ENCODE measurements around the gene ASCC3. TPM values are rescaled to one million over a fixed set of nuclear protein-coding genes. Genes with fewer than 3 reads are reported as not detected.

Gene ASCC3
- total and polyA plus RNA-seq, 2 donors (not counting 3 experiments of a cell fraction or from before 2014, with no cell fraction given), result 15.7 to 57.2 TPM

- Histone ChIP-seq H3K9me3 (replicated peaks; ENCODE audit: control insufficient read depth, insufficient read depth, low read length) (no peaks in the 10 kb centered on the region), H3K27ac (ENCODE audit: insufficient read depth, low read depth, low read length) (no peak overlapping the region), H3K4me2 (ENCODE audit: insufficient read depth, low read length) (no peak overlapping the region), H3K79me2 (ENCODE audit: control insufficient read depth, insufficient read depth, low read length) (peaks cover 26% of the 10 kb centered on the region), H3K36me3 (ENCODE audit: control insufficient read depth in 2 of 2, extremely low read depth in 1 of 2, insufficient read depth in 2 of 2, low read length in 2 of 2) (peaks cover 0 to 13% of the 10 kb centered on the region in 2 experiments), H3K9ac (replicated peaks; ENCODE audit: extremely low read depth, insufficient read depth, low read length) (no peak overlapping the region), H3K9me1 (replicated peaks; ENCODE audit: control insufficient read depth, extremely low read depth, insufficient read depth, low read length) (no peaks in the 10 kb centered on the region), H3K27me3 (ENCODE audit: control insufficient read depth in 2 of 2, insufficient read depth in 2 of 2, low read length in 2 of 2) (no peaks in the 10 kb centered on the region), H3K4me3 (replicated peaks in 1 of 3; ENCODE audit: insufficient read depth in 1 of 3, low read depth in 1 of 3, low read length in 3 of 3) (no peak overlapping the region), H3K4me1 (ENCODE audit: control insufficient read depth, extremely low read depth, insufficient read depth, low read length) (no peaks in the 10 kb centered on the region), H4K20me1 (replicated peaks; ENCODE audit: control insufficient read depth, extremely low read depth, insufficient read depth, low read length) (peaks cover 4% of the 10 kb centered on the region), H2AFZ (ENCODE audit: low read depth, low read length) (no peak overlapping the region)
- no peak for TF ChIP-seq JUN (IDR thresholded peaks at IDR 0.05; ENCODE audit: borderline replicate concordance, insufficient read depth, insufficient read length, low read depth)
- no peak for TF ChIP-seq EZH2 (IDR thresholded peaks at IDR 0.05; ENCODE audit: borderline replicate concordance, low read depth, low read length, severe bottlenecking)
- no peak for TF ChIP-seq GATA2 (IDR thresholded peaks at IDR 0.05; ENCODE audit: insufficient read depth, insufficient read length, low read depth, low read length)
- DNase-seq (ENCODE audit: low read depth, low spot score) (no peak), FAIRE-seq (no peak)
- intact Hi-C loops (cut with micrococcal nuclease), result no loop called here
- dilution Hi-C loops (cut with MboI; ENCODE audit: extremely low pct_ligation_motif_present, low sequenced_read_pairs), result no loop called here
- BruUV-seq (replicated peaks), result no TSS peak
- CTCF ChIA-PET, result no interaction called here
- POLR2A ChIA-PET, result no interaction called here
These were observed 15.6 kb downstream of the ASCC3 start for GRCh38 chr6:100865525-100865924.

- DNase-seq (ENCODE audit: low read depth, low spot score) (no peak), FAIRE-seq (no peak)
- Histone ChIP-seq H3K9me3 (replicated peaks; ENCODE audit: control insufficient read depth, insufficient read depth, low read length) (no peaks in the 10 kb centered on the region), H3K9me1 (replicated peaks; ENCODE audit: control insufficient read depth, extremely low read depth, insufficient read depth, low read length) (no peaks in the 10 kb centered on the region), H3K4me2 (ENCODE audit: insufficient read depth, low read length) (no peak overlapping the region), H3K4me3 (replicated peaks in 1 of 3; ENCODE audit: insufficient read depth in 1 of 3, low read depth in 1 of 3, low read length in 3 of 3) (no peak overlapping the region), H3K79me2 (ENCODE audit: control insufficient read depth, insufficient read depth, low read length) (peaks cover 9% of the 10 kb centered on the region), H2AFZ (ENCODE audit: low read depth, low read length) (no peak overlapping the region), H3K4me1 (ENCODE audit: control insufficient read depth, extremely low read depth, insufficient read depth, low read length) (no peaks in the 10 kb centered on the region), H4K20me1 (replicated peaks; ENCODE audit: control insufficient read depth, extremely low read depth, insufficient read depth, low read length) (peaks cover 2% of the 10 kb centered on the region), H3K36me3 (ENCODE audit: control insufficient read depth in 2 of 2, extremely low read depth in 1 of 2, insufficient read depth in 2 of 2, low read length in 2 of 2) (peaks cover 0 to 8% of the 10 kb centered on the region in 2 experiments), H3K9ac (replicated peaks; ENCODE audit: extremely low read depth, insufficient read depth, low read length) (no peak overlapping the region), H3K27me3 (ENCODE audit: control insufficient read depth in 2 of 2, insufficient read depth in 2 of 2, low read length in 2 of 2) (no peaks in the 10 kb centered on the region), H3K27ac (ENCODE audit: insufficient read depth, low read depth, low read length) (no peak overlapping the region)
- TF ChIP-seq MAX (IDR thresholded peaks at IDR 0.05; ENCODE audit: insufficient read depth, insufficient read length) (no peak), POLR2A (IDR thresholded peaks at IDR 0.05; ENCODE audit: low read depth, low read length) (no peak), EZH2 (IDR thresholded peaks at IDR 0.05; ENCODE audit: borderline replicate concordance, low read depth, low read length, severe bottlenecking) (no peak), POLR2AphosphoS5 (IDR thresholded peaks at IDR 0.05; ENCODE audit: insufficient read depth, low read depth, low read length) (no peak), FOS (IDR thresholded peaks at IDR 0.05; ENCODE audit: borderline replicate concordance, insufficient read depth, low read length) (no peak), JUN (IDR thresholded peaks at IDR 0.05; ENCODE audit: borderline replicate concordance, insufficient read depth, insufficient read length, low read depth) (no peak), GATA2 (IDR thresholded peaks at IDR 0.05; ENCODE audit: insufficient read depth, insufficient read length, low read depth, low read length) (no peak), MYC (IDR thresholded peaks at IDR 0.05; ENCODE audit: low read depth, low read length) (no peak)
- TF ChIP-seq, protein P1, sequence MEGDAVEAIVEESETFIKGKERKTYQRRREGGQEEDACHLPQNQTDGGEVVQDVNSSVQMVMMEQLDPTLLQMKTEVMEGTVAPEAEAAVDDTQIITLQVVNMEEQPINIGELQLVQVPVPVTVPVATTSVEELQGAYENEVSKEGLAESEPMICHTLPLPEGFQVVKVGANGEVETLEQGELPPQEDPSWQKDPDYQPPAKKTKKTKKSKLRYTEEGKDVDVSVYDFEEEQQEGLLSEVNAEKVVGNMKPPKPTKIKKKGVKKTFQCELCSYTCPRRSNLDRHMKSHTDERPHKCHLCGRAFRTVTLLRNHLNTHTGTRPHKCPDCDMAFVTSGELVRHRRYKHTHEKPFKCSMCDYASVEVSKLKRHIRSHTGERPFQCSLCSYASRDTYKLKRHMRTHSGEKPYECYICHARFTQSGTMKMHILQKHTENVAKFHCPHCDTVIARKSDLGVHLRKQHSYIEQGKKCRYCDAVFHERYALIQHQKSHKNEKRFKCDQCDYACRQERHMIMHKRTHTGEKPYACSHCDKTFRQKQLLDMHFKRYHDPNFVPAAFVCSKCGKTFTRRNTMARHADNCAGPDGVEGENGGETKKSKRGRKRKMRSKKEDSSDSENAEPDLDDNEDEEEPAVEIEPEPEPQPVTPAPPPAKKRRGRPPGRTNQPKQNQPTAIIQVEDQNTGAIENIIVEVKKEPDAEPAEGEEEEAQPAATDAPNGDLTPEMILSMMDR (IDR thresholded peaks at IDR 0.05; ENCODE audit: extremely low read depth in 1 of 2, insufficient read depth in 1 of 2, low read depth in 1 of 2, low read length in 2 of 2), result no peak
- BruUV-seq (replicated peaks), result no TSS peak
- intact Hi-C loops (cut with micrococcal nuclease) (no loop called here), dilution Hi-C loops (cut with MboI; ENCODE audit: extremely low pct_ligation_motif_present, low sequenced_read_pairs) (no loop called here)
- ChIA-PET CTCF (no interaction called here), POLR2A (no interaction called here)
These were observed 19.1 kb downstream of the ASCC3 start for GRCh38 chr6:100862063-100862462.
